Activated effector memory CD4-positive, alpha-beta T cell treated with anti-CD3 and anti-CD28 coated beads, Interleukin-2, amount 50 U/mL, for 16 hours (primary cell): ENCODE data around the gene PIK3IP1.
"Not testable (repeated sequence)": the region's sequence is repeated elsewhere in the genome, so short reads cannot be mapped to it uniquely, and the experiment has no call there.

Experiments used
- DNase-seq: peaks from one replicate; pipeline ENCODE4 v3.0.0-alpha.2; 2020

PIK3IP1 gene, protein sequence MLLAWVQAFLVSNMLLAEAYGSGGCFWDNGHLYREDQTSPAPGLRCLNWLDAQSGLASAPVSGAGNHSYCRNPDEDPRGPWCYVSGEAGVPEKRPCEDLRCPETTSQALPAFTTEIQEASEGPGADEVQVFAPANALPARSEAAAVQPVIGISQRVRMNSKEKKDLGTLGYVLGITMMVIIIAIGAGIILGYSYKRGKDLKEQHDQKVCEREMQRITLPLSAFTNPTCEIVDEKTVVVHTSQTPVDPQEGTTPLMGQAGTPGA

DNA sequence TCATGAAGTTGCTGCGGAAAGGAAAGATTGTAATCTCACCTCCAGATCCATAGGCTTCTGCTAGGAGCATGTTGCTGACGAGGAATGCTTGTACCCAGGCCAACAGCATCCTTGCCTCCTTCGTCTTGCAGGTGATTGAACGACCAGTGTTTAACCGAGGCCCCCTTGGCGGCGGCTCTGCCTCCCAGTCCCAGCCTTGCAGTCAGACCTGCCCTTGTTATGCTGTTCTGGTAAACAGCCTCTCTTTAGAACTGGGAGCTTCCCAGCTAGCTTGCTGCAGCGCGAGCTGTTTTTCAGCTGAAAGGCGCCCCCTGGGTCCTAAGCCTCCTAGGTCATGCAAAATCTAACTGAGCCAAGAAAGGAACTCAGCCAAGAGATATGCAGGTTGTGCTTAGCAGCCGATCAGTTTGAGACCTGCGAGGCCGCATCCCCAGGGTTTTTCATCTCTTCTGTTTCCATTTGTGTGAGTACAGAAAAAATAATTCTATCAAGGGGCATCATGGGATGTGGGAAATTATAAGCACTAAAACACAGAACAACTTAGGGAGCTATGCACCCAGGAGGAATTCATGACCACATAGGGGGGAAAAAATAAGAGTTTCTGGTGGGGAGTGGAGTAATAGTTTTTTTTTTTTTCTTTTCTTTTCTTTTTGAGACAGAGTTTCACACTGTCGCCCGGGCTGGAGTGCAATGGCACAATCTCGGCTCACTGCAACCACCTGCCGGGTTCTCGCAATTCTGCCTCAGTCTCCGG, at the start of gene PIK3IP1:
Gene PIK3IP1, minus strand, starts transcription at position 253 of the 754 bp plus-strand sequence. Its CDS starts 144 bp downstream, at position 109.
- DNase-seq, result peak; percentile 94

DNA sequence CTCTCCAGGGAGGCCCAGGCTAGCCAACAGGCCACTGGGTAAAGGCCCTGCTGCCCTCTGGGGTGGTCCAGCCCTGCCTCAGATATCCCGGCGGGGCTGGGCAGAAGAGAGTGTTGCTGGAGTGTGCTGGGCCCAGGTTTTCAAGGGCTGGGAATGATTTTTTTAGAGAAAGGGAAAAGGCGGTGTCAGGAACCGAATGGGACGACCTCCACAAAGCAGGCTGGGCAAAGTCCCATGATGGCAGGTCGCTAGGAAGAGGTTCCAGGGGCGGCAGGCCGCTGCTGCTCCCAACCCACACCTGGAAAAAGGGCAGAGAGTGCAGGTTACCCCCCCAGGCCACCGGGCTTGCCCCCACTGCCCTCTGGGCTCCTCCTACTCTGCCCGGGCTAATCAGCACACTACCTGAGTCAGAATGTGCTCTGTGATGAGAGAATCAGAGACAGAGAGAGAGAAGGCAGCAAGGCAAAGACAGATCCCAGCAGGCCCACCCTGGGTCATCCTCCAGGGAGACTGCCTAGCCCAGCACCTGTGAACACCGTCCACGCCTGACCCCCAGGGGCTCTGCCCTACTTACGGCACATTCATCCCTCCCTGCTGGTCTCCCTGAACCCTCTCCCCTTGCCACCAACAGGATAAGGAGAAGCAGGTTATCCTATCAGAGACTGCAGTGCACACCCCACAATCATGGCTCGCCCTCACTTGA, 49.2 kb upstream of the PIK3IP1 start:
- DNase-seq, result no peak

DNA sequence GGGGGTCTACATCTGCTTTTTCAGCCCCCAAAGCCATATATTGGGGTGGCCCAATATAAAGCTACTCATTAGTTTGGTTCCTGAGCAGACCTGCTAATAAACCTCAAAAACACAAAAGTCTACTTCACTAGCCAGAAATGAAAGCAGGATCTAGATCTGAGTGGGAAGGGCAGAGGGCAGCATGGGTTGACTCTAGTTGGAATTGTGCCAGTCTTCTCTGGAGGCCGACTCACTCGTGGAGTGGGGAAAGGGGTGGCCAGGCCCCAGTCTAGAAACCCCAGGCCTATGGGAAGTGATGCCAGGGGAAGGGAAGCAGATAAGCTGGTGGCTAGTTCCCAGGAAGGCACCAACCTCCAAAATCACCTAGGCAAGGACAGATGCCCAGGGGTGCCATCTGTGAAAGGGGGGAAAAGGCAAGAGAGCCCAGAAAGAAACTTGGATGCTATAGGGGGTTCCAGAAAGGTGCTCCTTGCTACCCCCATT, 48.5 kb upstream of the PIK3IP1 start:
- no peak for DNase-seq

DNA sequence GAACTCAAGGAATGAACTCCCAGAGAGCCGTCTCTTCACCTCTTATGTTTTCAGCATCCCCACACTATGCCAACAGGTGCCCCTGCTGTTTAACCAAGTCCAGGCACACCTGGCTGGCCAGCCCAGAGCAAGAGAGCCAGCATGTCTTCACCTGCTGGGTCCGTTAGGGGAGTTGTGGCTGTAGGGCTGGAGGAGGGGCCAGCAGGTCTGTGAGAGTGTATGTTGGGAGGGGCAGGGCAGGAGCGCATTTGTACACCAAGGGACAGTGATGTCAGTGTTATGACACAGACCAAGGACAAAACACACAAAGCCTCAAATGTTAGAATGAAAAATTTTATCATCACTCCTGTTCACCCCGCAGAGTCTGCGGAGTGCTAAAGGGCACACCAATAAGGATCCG, 48.1 kb upstream of the PIK3IP1 start:
- DNase-seq, result no peak

DNA sequence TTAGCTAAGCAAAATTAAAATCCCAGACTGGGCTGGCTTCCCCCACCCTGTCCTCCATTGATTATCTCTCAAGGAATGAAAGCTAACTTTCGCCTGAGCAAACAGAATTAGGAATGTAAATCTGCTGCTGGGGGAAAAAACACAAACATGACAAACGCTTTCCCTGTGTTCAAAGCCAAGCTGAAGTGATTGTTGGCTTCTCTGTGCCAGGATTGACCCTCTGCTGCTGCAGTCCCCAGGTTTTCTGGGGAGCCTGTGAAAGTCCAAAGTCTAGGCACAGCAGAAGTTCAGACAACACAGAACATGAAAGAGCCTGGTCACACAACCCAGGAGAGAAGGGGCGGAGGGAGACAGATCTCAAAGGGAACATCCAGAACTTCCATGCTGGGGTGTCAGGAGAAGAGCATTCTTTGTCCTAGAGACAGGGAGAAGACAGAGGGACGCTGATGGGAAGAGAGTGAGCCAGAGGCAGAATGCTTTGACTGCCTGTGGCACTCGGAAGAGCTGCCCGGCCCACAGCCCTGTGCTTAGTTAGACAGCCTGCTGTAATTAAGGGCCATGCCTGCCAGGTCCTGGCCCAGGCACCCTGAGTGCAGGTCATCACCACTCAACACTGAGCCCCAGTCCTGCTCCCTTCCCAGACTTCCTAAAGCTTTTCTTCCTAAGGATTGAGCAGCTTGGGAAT, 47.0 kb upstream of the PIK3IP1 start:
- no peak for DNase-seq

DNA sequence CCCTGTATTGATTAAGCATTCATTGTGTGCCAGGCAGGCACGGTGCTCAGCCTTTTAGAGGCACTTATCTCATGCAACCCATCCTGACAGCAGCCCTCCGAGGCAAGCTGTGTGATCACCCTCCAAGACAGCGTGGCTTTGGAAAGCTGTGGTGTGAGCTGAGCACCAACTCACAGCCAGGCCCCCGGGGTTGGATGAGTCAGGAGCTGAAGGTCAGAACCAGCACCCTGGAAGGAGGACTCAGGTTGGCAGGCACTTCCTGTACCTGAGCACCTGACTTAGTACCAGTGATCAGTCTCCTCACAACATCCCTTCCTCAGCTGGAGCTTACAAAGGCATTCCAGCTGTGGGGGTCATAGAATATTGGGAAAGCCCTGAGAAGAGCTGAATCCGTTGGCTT, 44.9 kb upstream of the PIK3IP1 start:
- no peak for DNase-seq

DNA sequence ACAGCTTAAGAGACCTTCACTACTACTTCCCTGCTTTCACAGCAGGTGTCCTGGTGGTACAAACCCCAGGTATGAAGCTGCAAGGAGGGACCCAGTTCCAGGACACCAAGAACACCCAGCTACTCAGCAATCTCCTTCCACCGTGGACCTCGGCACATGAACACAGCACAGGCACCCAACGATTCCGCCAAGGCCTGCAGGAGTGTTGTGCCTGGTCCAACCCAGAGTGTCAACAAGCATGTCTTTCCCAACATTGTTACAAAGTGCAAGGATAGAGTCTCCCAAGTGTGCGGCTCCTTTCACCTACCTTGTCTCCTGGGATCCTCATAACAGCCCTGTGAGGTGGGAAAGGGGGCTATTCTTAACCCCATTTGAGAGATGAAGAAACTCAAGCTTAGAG, 42.0 kb upstream of the PIK3IP1 start:
- no peak for DNase-seq

DNA sequence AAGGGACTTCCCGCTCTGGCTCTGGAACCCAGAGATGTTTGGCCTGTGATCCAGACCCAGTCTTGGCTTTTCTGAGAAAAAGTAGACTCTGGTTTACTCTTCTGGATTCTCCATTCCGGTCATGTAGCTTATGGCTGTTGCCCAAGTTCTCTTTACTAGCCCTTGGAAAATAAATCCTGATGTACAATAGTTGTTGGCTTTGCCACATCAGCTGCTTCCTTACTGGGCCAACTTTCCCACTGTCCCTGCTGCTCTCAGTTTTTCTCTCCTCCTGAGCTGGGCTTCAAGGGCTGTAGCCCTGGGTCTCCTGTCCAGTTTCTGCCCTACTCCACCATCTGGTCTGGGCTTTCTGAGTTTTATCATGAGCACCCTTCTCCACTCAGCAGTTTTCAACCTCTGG, 41.4 kb upstream of the PIK3IP1 start:
- DNase-seq, result no peak

DNA sequence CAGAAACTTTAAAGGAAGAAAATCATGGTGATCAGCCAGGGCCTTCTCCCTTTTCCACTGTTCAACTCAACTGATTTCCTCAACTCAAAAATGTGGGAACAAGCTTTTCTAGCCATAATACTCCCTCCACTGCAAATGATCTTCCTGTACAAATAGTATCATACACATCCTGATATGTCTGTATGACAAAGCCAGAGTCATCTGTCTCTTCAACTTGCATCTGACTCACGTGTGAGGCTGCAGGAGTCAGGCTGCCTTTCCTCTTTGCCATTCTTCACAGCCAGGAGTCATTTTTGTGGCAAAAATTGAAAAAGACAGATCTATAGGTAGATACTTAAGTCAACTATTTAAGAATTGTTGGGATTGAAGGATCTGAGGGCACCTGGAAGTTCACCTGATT, 40.6 kb upstream of the PIK3IP1 start:
- no peak for DNase-seq

DNA sequence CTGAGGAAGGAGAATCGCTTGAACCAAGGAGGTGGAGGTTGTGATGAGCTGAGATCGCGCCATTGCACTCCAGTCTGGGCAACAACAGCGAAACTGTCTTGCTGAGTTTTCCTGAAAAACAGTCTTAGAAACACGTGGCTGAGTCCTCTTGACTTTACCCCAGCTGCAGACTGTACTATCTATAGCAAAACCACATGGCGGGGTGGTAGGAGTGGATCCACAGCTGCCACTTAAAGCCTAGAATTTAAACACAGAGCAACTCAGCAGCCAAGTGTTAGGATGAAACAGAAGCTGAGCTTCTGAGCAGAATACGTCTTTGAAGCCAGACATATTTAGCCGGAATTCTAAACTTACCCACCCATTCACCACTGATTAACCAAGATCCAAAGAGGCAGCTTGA, 39.7 kb upstream of the PIK3IP1 start:
- DNase-seq, result no peak

DNA sequence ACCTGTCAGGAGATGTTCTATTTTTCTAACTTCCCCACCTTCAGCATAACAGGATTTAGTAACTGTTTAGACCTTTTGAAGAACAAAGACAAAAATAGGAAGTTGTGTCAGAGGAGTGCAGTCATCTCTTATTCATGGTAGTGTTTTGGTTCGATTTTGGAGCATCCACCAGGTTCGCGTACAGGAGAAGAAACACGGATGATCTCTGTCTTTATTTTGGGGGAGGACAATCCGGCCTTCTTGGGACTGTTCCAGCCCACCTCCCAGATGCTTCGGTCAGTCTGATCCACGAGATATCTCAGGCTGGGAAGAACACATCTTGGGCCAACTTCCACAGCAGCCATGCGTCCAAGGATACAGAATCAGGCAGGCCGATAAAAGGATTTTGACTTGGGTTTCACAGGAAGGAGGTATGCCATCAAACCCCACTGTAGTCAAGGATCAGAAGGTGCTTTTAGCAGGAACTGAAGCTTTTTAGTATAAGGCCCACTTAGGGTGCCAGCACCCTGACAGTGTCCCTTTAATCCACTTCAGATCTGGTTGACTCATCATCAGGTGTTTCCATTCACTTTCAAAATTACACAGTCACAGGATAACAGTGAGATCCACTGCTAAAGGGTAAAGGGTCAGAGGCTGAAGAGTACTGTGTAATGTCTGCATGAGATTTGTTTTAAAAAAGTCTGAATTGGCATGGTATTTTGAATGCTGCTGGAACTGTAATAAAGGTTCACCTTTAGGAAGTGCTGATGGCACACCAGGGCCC, 37.3 kb upstream of the PIK3IP1 start:
- DNase-seq, result peak; percentile 37

DNA sequence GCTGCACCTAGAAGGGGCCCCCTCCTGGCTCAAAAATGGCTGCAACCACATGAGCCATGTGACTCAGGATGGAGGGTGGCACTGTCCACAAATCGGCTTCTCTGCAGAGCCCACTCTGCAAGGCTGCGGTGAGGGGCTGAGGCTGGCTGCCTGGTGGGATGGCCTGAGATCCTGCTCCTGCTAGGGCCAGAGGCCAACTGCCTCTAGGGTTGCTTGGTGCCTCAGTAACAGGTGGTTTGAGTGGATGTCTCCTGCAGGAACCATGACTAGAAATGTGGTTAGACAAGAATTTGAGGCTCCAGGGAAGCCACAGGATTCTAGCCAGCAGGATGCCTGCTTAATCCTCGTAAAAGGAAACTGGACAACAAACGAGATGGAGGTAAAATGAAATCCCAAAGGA, 36.7 kb upstream of the PIK3IP1 start:
- DNase-seq, result peak; percentile 24

DNA sequence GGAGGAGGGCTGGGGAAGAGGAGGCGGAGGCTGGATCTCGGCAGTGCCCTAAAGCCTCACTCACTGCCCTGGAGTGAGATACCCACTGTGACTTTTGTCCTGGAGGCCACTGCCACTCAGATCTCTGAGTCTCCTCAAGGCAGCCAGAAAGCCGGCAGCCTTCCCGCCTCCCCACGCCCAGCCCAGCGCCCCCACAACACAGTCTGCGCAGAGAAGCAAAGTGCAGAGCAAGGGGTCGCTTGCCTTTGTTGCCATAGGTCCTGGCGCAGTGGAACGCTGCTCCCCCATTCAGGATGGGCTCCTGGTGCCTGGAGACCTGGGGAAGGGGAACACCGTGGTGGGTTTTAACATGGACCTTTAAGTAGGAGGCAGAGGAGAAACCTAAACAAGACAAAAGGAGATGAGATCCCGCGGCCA, 36.3 kb upstream of the PIK3IP1 start:
- peak; percentile 47 for DNase-seq

DNA sequence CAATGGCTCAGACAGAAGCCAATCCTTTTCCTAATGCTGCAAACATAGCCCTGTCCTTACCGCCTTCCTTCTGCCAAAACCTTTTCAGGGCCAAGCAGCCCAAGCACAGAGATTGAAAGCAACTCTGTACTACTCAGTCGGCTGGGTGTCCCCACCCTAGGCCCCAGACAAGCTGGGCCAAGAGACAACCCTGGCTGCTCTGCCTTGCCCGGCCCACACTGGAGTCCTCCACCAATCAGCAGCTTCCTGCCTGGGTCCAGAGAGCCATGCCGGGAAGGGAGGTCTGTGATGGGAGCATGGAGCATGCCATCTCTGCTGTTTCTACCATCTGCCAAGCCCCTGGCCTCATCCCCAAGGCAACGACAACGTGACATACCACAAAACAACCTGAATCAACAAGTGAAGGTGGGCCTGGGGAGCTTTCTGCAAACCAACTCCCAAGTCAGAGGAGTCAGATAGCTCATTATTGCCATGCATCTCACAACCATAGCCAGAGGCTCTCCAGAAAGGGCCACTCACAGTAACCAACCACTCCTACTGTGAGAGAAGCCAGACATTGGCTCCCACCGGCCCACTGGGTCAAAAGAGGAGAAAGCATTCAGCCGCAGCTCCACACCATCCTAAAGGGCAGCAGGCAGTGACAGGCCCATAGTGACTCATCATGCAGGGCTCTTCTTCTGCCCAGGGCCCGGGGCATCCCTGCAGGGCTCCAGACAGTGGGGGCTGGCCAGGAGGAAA, 35.7 kb upstream of the PIK3IP1 start:
- DNase-seq, result peak; percentile 43

DNA sequence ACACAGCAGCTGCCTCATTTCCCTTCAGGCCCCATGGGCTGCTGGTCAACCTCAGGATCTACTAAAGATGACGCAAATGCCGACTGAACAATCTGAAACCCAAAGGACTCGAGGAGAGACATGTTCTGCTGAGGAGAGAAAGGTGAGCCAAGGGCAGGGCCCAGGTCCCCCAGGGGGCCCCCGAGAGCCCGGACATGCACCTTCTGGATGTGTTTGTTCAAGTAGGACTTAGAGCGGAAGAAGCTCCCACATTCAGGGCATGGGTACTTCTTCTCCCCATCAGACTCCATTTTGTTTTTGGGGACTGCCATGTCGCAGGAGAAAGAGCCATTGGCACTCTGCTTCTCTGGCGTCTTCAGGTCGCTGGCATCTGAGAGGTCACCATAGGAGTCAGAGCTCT, 34.6 kb upstream of the PIK3IP1 start:
- peak; percentile 36 for DNase-seq

DNA sequence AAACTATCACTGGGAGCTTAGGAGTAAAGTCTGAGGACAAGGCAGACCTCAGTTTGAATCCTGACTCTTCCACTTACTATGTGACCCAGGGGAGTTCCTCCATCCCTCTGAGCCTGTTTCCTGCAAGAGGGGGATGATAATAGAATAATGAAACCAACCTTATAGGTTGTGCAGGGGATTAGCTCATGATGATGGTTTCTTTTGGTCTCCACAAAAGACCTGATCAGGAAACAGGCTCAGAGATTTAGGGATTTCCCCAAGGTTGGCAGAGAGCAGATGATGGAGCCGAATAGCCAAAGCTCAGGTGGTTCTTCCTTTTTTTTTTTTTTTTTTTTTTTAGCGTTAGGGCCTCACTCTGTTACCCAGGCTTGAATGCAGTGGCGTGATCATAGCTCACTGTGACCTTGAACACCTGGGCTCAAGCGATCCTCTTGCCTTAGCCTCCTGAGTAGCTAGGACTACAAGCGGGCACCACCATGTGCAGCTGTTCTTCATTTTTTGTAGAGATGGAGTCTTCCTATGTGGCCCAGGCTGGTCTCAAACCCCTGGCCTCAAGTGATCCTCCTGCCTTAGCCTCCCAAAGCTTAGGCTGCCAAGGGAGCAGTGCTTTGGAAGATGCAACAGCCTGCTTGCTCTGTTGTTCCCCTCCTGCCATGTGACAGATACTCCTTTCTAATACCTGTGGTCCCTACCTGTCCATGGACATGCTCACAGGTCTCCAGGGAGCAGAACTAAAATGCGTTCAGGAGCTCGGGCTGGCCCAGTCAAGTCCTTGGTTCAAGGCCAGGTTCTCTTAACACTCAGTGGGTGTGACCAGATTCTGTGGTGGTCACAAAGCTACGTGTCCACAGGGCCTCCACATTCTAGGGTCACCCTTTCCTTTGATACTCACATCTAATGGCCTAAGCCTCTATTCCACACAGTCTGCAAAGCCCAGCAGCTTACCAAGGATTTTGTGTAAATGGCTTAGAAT, 31.6 kb upstream of the PIK3IP1 start:
- DNase-seq, result peak; percentile 43

DNA sequence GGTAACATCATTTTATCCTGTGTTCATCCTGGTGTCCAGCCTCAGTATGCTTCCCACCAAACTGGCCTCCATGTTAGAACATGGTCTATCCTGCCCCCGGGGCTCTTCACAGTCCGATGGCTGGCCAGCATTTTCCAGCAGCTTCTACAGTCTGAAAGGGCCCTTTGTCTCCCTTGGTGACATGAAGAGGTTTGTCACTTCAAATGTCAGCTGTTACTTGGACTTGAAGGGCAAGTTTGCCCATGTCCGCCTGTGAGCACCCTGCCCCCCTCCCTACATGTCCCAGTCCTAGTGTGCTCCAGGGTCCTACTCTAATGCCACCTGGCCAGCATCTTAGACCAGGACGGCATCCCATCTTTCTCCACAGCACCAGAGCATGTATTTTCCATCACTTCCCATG, 29.1 kb upstream of the PIK3IP1 start:
- peak; percentile 25 for DNase-seq

DNA sequence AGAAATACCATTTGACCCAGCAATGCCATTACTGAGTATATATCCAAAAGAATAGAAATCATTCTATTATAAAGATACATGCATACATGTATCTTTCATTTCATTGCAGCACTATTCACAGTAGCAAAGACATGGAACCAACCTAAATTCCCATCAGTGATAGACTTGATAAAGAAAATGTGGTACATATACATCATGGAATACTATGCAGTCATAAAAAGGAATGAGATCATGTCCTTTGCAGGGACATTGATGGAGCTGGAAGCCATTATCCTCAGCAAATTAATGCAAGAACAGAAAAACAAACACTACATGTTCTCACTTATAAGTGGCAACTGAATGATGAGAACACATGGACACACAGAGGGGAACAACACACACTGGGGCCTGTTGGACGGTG, 21.9 kb upstream of the PIK3IP1 start:
- DNase-seq, result not testable (repeated sequence)

DNA sequence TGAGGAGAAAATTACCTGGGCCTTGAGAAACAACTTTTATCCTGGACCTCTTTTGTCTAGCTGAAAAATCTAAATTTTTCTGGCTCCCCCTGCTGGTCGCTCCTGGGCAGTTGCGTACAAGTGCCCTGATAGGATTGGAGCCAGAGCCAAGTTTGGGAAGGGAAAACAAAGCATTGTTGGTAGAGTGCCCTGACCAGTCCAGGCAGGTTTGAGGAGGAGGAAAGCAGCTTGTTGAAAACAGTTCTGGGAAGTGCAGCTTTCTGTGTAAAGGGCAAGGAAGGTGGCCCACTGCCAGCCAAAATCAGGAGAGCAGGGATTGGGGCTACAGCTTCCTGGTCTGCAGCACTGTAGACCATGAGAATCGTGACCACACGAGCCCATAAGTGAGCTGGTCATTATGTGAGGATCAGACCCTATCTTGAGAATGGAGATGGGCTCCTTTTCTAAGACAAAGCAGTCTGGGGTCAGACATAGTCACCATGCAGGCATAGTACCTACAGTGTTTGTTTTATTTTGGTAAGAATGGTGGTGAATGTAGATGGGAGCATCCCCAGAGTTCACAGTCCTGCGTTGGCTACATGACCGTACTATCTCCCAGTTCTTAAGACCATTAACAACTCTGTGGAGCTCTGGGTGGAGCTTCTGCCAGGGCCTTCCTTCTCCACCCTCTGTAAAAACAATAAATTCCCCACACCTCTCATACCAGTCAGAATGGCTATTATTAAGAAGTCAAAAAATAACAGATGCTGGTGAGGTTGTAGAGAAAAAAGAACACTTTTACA, 21.3 kb upstream of the PIK3IP1 start:
- DNase-seq, result peak; percentile 86

DNA sequence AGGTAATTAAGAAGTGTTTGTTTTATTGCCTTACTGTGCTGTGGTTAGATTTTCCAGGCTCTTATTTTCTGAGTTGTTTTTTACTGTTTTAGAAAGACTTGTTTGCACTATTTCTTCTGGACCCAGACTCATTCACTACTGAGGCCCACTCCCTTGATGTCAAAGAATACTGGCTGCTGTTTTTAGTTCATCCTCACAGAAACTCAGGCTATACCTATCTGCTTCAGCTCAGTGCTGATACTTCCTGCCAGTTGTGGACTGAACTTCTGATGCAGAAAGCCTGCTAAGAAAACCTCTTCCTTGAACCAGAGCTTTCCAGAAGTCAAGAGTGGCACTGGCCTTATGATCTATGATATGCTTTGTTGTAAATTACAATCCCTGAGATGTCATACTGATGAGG, 15.9 kb upstream of the PIK3IP1 start:
- no peak for DNase-seq
